ENCODE data around the gene USP35.

DNA sequence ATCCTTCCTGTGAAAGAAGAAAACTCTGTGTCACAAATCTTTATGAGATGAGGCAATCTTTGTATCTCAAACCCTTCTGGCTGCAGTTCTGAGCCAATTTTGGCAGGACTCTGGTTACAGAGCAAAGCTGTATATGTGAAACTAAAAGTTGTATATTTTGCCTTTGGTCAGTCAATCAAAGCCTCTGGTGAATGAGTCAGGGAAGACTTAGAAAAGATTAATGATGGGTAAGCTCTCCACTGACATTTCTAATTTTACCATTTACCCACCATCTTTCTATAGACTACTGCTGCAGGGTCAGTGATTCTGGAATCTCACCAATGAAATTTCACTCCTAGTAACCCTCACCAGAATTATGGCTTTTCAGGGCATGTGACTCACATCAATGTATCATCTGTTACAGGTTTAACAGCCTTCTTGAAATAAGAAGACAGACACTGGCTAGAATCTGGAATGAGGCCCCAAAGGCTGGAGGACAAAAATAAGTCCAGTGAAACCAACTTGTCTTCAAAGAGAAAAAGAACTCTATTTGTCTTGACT, 43.3 kb downstream of the USP35 start:
- TF ChIP-seq POLR2A (IDR thresholded peaks at IDR 0.05) = no peak
- TF ChIP-seq, protein P1, sequence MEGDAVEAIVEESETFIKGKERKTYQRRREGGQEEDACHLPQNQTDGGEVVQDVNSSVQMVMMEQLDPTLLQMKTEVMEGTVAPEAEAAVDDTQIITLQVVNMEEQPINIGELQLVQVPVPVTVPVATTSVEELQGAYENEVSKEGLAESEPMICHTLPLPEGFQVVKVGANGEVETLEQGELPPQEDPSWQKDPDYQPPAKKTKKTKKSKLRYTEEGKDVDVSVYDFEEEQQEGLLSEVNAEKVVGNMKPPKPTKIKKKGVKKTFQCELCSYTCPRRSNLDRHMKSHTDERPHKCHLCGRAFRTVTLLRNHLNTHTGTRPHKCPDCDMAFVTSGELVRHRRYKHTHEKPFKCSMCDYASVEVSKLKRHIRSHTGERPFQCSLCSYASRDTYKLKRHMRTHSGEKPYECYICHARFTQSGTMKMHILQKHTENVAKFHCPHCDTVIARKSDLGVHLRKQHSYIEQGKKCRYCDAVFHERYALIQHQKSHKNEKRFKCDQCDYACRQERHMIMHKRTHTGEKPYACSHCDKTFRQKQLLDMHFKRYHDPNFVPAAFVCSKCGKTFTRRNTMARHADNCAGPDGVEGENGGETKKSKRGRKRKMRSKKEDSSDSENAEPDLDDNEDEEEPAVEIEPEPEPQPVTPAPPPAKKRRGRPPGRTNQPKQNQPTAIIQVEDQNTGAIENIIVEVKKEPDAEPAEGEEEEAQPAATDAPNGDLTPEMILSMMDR (IDR thresholded peaks at IDR 0.05) = no peak
